GM12878 (cell line): ENCODE results near the gene IL19. TPM values are rescaled to one million over a fixed set of nuclear protein-coding genes. Genes with fewer than 3 reads are reported as not detected.
A peak's percentile ranks its signal among the peaks of the same experiment; 100 is the strongest.

Experiments used
- ATF7 ChIP-seq: fragments of 450-650 bp; IDR thresholded peaks from 2 replicates; pipeline ENCODE4 v1.6.1; 2016; ENCODE audit warnings: low read depth, mild to moderate bottlenecking
- CHD1 ChIP-seq: IDR thresholded peaks from 2 replicates; pipeline ENCODE4 v1.6.1; 2012; ENCODE audit warnings: low read depth, low read length, improper control_type of control experiment
- DPF2 ChIP-seq: fragments of 450-650 bp; IDR thresholded peaks from 2 replicates; pipeline ENCODE4 v1.6.1; 2017; ENCODE audit warnings: mild to moderate bottlenecking
- EZH2 ChIP-seq: IDR thresholded peaks from 2 replicates; pipeline ENCODE4 v1.6.1; 2012; ENCODE audit warnings: low read depth, mild to moderate bottlenecking, control low read depth, inconsistent platforms, low read length, borderline replicate concordance; ENCODE audit not compliant: control insufficient read depth
- FOXM1 ChIP-seq: IDR thresholded peaks from 2 replicates; pipeline ENCODE4 v1.6.1; 2012; ENCODE audit warnings: low read depth, mild to moderate bottlenecking, inconsistent platforms, low read length, moderate library complexity
- KDM1A ChIP-seq: fragments of 200-600 bp; sonication (generic); IDR thresholded peaks from 2 replicates; pipeline ENCODE4 v1.6.1; 2016; ENCODE audit warnings: borderline replicate concordance
- MEF2A ChIP-seq: IDR thresholded peaks from 2 replicates; pipeline ENCODE4 v1.6.1; 2011; ENCODE audit warnings: low read depth, mild to moderate bottlenecking, low read length, moderate library complexity; ENCODE audit not compliant: insufficient read depth
- MTA2 ChIP-seq: fragments of 450-650 bp; IDR thresholded peaks from 2 replicates; pipeline ENCODE4 v1.6.1; 2016; ENCODE audit warnings: low read depth, mild to moderate bottlenecking, moderate library complexity
- RB1 ChIP-seq: fragments of 450-650 bp; formaldehyde crosslinking; IDR thresholded peaks from 2 replicates; pipeline ENCODE4 v1.6.1; 2017; ENCODE audit warnings: mild to moderate bottlenecking, borderline replicate concordance
- SP1 ChIP-seq: IDR thresholded peaks from one replicate; pipeline ENCODE4 v1.6.1; 2011; ENCODE audit warnings: low read depth, low read length
- SREBF2 ChIP-seq: IDR thresholded peaks from 2 replicates; pipeline ENCODE4 v1.6.1; 2012; ENCODE audit warnings: mild to moderate bottlenecking, low read length
- TBL1XR1 ChIP-seq: IDR thresholded peaks from 2 replicates; pipeline ENCODE4 v1.6.1; 2012; ENCODE audit warnings: low read depth, low read length, improper control_type of control experiment
- TCF3 ChIP-seq: IDR thresholded peaks from 2 replicates; pipeline ENCODE4 v1.6.1; 2012; ENCODE audit warnings: low read depth, mild to moderate bottlenecking, low read length, borderline replicate concordance; ENCODE audit not compliant: insufficient read depth
- TCF7 ChIP-seq: IDR thresholded peaks from 2 replicates; pipeline ENCODE4 v1.6.1; 2014; ENCODE audit warnings: antibody characterized with exemption, borderline replicate concordance
- ZNF384 ChIP-seq: IDR thresholded peaks from 2 replicates; pipeline ENCODE4 v1.6.1; 2012; ENCODE audit warnings: low read depth, mild to moderate bottlenecking, low read length, improper control_type of control experiment, borderline replicate concordance
- polyA plus RNA-seq, 11 experiments: library from polyadenylated mRNA; depleted of rRNA in 4 of 11; unstranded in 6 of 11; stranded (reverse) in 5 of 11; fragments of >200 nt; fragmentation: Nextera tagmentation in 4 of 11; fragmentation: Illumina TruSeq in 1 of 11; extraction: Ambion mirVana in 4 of 11; extraction: Trizol in 1 of 11; gene quantifications; 1 replicate in 1 of 11; 2 replicates in 10 of 11; pipeline versions ENCODE4 v1.2.1 to v1.2.3, GENCODE V29; 2011 to 2016; ENCODE audit warnings: inconsistent platforms in 2 of 11, missing spikeins in 2 of 11, low read depth in 1 of 11
- total RNA-seq, 4 experiments: library from RNA; depleted of rRNA in 3 of 4; stranded (reverse); fragments of >200 nt in 3 of 4; fragmentation: Illumina TruSeq in 1 of 4; extraction: Trizol in 1 of 4; gene quantifications; 2 replicates each; pipeline versions ENCODE4 v1.2.1 to v1.2.3, GENCODE V29; 2013 to 2021
- TF ChIP-seq, protein P1 (sequence below): IDR thresholded peaks from 2 replicates; pipeline ENCODE4 v1.6.1; 2011; ENCODE audit warnings: borderline replicate concordance, low read depth, mild to moderate bottlenecking, moderate library complexity, low read length; ENCODE audit not compliant: insufficient read depth, poor library complexity, severe bottlenecking
- TF ChIP-seq, protein P2 (sequence below): fragments of 450-650 bp; IDR thresholded peaks from 2 replicates; pipeline ENCODE4 v1.6.1; 2018; ENCODE audit warnings: borderline replicate concordance, mild to moderate bottlenecking; ENCODE audit not compliant: partially characterized antibody
- TF ChIP-seq, protein P3 (sequence below): IDR thresholded peaks from 2 replicates; pipeline ENCODE4 v1.6.1; 2011; ENCODE audit warnings: mild to moderate bottlenecking, low read depth, low read length, moderate library complexity; ENCODE audit not compliant: insufficient replicate concordance
- TF ChIP-seq, protein P4 (sequence below): fragments of 450-650 bp; IDR thresholded peaks from 2 replicates; pipeline ENCODE4 v1.6.1; 2016; ENCODE audit warnings: mild to moderate bottlenecking
- TF ChIP-seq, protein P5 (sequence below): IDR thresholded peaks from 2 replicates; pipeline ENCODE4 v1.6.1; 2012; ENCODE audit warnings: low read depth, low read length, improper control_type of control experiment
- TF ChIP-seq, protein P6 (sequence below): fragments of 450-650 bp; IDR thresholded peaks from 2 replicates; pipeline ENCODE4 v1.6.1; 2017; ENCODE audit warnings: mild to moderate bottlenecking

The IL19 gene
- total and polyA plus RNA-seq, 10 of the 15 experiments (the other 5 are each of a cell fraction or from before 2014, with no cell fraction given): 0.10 to 0.73 (median 0.28) TPM; not detected in 6

DNA sequence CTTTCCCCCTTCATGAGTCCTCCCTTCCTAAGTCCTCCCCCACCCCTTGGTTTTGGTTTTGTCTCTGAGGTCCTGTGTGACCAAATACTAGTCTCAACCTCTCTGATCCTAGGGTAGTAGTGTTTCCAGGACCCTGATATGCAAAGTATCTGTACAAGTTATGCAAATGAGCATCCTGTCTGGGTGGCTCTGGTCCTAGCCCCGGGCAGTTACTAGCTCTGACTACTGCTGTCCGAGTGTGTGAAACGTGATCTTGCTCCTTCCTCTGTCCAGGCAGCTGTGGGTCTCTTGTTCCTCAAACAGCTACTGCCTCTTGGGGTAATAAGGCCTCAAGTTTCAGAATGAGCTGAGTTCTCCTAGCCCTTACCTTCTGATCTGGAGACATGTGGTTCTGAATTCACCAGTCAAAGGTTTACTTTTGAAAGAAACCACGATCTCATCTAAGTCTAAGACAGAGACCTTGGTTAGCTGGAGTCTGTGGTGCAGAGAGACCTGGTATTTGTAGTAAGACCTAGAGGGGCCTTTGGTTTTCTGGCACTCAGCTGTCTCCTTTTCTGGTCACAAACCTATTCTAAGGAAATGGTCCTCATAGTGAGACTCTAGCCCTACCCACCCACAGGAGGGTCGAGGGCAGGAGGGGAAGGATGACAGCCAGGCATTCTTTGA lies 31.0 kb upstream of the IL19 start (continued):
- peak; percentile 45; the same call in 1 of the 2 replicates for TF ChIP-seq FOXM1
- TF ChIP-seq, protein P1, sequence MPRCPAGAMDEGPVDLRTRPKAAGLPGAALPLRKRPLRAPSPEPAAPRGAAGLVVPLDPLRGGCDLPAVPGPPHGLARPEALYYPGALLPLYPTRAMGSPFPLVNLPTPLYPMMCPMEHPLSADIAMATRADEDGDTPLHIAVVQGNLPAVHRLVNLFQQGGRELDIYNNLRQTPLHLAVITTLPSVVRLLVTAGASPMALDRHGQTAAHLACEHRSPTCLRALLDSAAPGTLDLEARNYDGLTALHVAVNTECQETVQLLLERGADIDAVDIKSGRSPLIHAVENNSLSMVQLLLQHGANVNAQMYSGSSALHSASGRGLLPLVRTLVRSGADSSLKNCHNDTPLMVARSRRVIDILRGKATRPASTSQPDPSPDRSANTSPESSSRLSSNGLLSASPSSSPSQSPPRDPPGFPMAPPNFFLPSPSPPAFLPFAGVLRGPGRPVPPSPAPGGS: peak; percentile 50
- TF ChIP-seq, protein P2, sequence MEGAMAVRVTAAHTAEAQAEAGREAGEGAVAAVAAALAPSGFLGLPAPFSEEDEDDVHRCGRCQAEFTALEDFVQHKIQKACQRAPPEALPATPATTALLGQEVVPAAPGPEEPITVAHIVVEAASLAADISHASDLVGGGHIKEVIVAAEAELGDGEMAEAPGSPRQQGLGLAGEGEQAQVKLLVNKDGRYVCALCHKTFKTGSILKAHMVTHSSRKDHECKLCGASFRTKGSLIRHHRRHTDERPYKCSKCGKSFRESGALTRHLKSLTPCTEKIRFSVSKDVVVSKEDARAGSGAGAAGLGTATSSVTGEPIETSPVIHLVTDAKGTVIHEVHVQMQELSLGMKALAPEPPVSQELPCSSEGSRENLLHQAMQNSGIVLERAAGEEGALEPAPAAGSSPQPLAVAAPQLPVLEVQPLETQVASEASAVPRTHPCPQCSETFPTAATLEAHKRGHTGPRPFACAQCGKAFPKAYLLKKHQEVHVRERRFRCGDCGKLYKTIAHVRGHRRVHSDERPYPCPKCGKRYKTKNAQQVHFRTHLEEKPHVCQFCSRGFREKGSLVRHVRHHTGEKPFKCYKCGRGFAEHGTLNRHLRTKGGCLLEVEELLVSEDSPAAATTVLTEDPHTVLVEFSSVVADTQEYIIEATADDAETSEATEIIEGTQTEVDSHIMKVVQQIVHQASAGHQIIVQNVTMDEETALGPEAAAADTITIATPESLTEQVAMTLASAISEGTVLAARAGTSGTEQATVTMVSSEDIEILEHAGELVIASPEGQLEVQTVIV: no peak
- no peak for TF ChIP-seq SREBF2
- TF ChIP-seq CHD1: 0 out of 2 replicates have a peak, but pooled peaks have one; percentile 23
- TF ChIP-seq ATF7: peak; percentile 76
- peak; percentile 73; the same call in 1 of the 2 replicates for TF ChIP-seq DPF2
- TF ChIP-seq, protein P3, sequence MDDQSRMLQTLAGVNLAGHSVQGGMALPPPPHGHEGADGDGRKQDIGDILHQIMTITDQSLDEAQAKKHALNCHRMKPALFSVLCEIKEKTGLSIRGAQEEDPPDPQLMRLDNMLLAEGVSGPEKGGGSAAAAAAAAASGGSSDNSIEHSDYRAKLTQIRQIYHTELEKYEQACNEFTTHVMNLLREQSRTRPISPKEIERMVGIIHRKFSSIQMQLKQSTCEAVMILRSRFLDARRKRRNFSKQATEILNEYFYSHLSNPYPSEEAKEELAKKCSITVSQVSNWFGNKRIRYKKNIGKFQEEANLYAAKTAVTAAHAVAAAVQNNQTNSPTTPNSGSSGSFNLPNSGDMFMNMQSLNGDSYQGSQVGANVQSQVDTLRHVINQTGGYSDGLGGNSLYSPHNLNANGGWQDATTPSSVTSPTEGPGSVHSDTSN: no peak
- no peak for TF ChIP-seq KDM1A
- TF ChIP-seq MTA2: peak; percentile 78
- TF ChIP-seq ZNF384: no peak
- TF ChIP-seq TCF7: 0 out of 2 replicates have a peak, but pooled peaks have one; percentile 41
- no peak for TF ChIP-seq EZH2
- TF ChIP-seq, protein P4, sequence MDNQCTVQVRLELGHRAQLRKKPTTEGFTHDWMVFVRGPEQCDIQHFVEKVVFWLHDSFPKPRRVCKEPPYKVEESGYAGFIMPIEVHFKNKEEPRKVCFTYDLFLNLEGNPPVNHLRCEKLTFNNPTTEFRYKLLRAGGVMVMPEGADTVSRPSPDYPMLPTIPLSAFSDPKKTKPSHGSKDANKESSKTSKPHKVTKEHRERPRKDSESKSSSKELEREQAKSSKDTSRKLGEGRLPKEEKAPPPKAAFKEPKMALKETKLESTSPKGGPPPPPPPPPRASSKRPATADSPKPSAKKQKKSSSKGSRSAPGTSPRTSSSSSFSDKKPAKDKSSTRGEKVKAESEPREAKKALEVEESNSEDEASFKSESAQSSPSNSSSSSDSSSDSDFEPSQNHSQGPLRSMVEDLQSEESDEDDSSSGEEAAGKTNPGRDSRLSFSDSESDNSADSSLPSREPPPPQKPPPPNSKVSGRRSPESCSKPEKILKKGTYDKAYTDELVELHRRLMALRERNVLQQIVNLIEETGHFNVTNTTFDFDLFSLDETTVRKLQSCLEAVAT: peak; percentile 72; the same call in 1 of the 2 replicates
- TF ChIP-seq TBL1XR1: 0 out of 2 replicates have a peak, but pooled peaks have one; percentile 44
- TF ChIP-seq SP1: peak; percentile 38
- TF ChIP-seq, protein P5, sequence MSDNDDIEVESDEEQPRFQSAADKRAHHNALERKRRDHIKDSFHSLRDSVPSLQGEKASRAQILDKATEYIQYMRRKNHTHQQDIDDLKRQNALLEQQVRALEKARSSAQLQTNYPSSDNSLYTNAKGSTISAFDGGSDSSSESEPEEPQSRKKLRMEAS: 0 out of 2 replicates have a peak, but pooled peaks have one; percentile 64
- TF ChIP-seq, protein P6, sequence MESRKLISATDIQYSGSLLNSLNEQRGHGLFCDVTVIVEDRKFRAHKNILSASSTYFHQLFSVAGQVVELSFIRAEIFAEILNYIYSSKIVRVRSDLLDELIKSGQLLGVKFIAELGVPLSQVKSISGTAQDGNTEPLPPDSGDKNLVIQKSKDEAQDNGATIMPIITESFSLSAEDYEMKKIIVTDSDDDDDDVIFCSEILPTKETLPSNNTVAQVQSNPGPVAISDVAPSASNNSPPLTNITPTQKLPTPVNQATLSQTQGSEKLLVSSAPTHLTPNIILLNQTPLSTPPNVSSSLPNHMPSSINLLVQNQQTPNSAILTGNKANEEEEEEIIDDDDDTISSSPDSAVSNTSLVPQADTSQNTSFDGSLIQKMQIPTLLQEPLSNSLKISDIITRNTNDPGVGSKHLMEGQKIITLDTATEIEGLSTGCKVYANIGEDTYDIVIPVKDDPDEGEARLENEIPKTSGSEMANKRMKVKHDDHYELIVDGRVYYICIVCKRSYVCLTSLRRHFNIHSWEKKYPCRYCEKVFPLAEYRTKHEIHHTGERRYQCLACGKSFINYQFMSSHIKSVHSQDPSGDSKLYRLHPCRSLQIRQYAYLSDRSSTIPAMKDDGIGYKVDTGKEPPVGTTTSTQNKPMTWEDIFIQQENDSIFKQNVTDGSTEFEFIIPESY: no peak
- peak; percentile 60; the same call in 1 of the 2 replicates for TF ChIP-seq MEF2A
- TF ChIP-seq TCF3: peak; percentile 80
- no peak for TF ChIP-seq RB1
